WTC11 (cell line): ENCODE results near the gene NFATC2IP. TPM values are rescaled to one million over a fixed set of nuclear protein-coding genes. Genes with fewer than 3 reads are reported as not detected.

Experiments
- ATAC-seq: fragments of 200-7000 bp; cut with Tn5 transposase; 2 replicates; pipeline ENCODE4 v1.10.0; 2021; ENCODE audit warnings: mild to moderate bottlenecking, moderate library complexity
- CTCF ChIA-PET: fragments of 300-600 bp; sonication (Branson Sonifier 250); formaldehyde crosslinking; loops from one replicate; lab custom pipeline; 2021; ENCODE audit warnings: antibody characterized with exemption; lab: Charles Lee
- POLR2A ChIA-PET: fragments of 350-600 bp; sonication (Branson Sonifier 250); formaldehyde crosslinking; loops from one replicate; lab custom pipeline; 2021; ENCODE audit warnings: antibody characterized with exemption; lab: Charles Lee
- DNase-seq: peaks from one replicate; pipeline ENCODE4 v3.0.0; 2021; ENCODE audit warnings: low spot score
- H3K27ac Mint-ChIP-seq: 2 replicates; pipeline ENCODE4 v1.8.0; 2021; ENCODE audit warnings: mixed read lengths
- H3K27me3 Mint-ChIP-seq: 2 replicates; pipeline ENCODE4 v1.8.0; 2021; ENCODE audit warnings: low read depth, mild to moderate bottlenecking, moderate library complexity, mixed read lengths
- H3K36me3 Mint-ChIP-seq: 2 replicates; pipeline ENCODE4 v1.8.0; 2021; ENCODE audit warnings: mixed read lengths
- H3K4me1 Mint-ChIP-seq: 2 replicates; pipeline ENCODE4 v1.8.0; 2022; ENCODE audit warnings: mixed read lengths
- H3K4me3 Mint-ChIP-seq: 2 replicates; pipeline ENCODE4 v1.8.0; 2021; ENCODE audit warnings: mild to moderate bottlenecking, moderate library complexity, mixed read lengths
- H3K9me3 Mint-ChIP-seq: 2 replicates; pipeline ENCODE4 v1.8.0; 2021; ENCODE audit warnings: mixed read lengths
- CBFB ChIP-seq: sonication (generic); formaldehyde crosslinking; IDR thresholded peaks from 2 replicates; pipeline ENCODE4 v1.8.1; 2022; ENCODE audit warnings: mild to moderate bottlenecking, low read depth, missing genetic modification reagents
- CREM ChIP-seq: sonication (generic); formaldehyde crosslinking; IDR thresholded peaks from 2 replicates; pipeline ENCODE4 v1.8.1; 2022; ENCODE audit warnings: mild to moderate bottlenecking, missing genetic modification reagents, moderate library complexity
- EMX1 ChIP-seq: fragments of 250-450 bp; sonication (Bioruptor Pico); IDR thresholded peaks from 2 replicates; pipeline ENCODE4 v1.8.0; 2021; ENCODE audit warnings: mild to moderate bottlenecking
- GTF2I ChIP-seq: fragments of 250-450 bp; sonication (Bioruptor Pico); conservative IDR thresholded peaks from 2 replicates; pipeline ENCODE4 v1.4.0; 2021; ENCODE audit warnings: mild to moderate bottlenecking
- JAZF1 ChIP-seq: fragments of 250-450 bp; sonication (Bioruptor Pico); IDR thresholded peaks from 2 replicates; pipeline ENCODE4 v1.9.0; 2021; ENCODE audit warnings: moderate library complexity, mild to moderate bottlenecking, inconsistent platforms
- MXD4 ChIP-seq: fragments of 250-450 bp; sonication (Bioruptor Pico); IDR thresholded peaks from 2 replicates; pipeline ENCODE4 v1.8.0; 2021; ENCODE audit warnings: mild to moderate bottlenecking, moderate library complexity, borderline replicate concordance
- NFATC4 ChIP-seq: fragments of 250-450 bp; sonication (Bioruptor Pico); IDR thresholded peaks from 2 replicates; pipeline ENCODE4 v1.9.0; 2021; ENCODE audit warnings: mild to moderate bottlenecking
- PRRX2 ChIP-seq: fragments of 250-450 bp; sonication (Bioruptor Pico); IDR thresholded peaks from 2 replicates; pipeline ENCODE4 v1.8.0; 2021; ENCODE audit warnings: mild to moderate bottlenecking
- RELA ChIP-seq: sonication (generic); formaldehyde crosslinking; IDR thresholded peaks from 2 replicates; pipeline ENCODE4 v1.8.1; 2022; ENCODE audit warnings: missing genetic modification reagents, mild to moderate bottlenecking, borderline replicate concordance
- TEAD4 ChIP-seq: sonication (generic); formaldehyde crosslinking; IDR thresholded peaks from 2 replicates; pipeline ENCODE4 v1.8.0; 2022; ENCODE audit warnings: mild to moderate bottlenecking, missing genetic modification reagents
- ZNF423 ChIP-seq: fragments of 250-450 bp; sonication (Bioruptor Pico); IDR thresholded peaks from 2 replicates; pipeline ENCODE4 v2.1.2; 2022; ENCODE audit warnings: mild to moderate bottlenecking, moderate library complexity
- total RNA-seq: library from RNA; stranded (reverse); gene quantifications from 3 replicates; pipeline ENCODE4 v1.2.3, GENCODE V29; 2021
- TF ChIP-seq, protein P1 (sequence below): sonication (generic); formaldehyde crosslinking; IDR thresholded peaks from 2 replicates; pipeline ENCODE4 v1.8.1; 2022; ENCODE audit warnings: low read depth, missing genetic modification reagents, borderline replicate concordance
- TF ChIP-seq, protein P2 (sequence below): sonication (generic); formaldehyde crosslinking; IDR thresholded peaks from 2 replicates; pipeline ENCODE4 v1.8.0; 2023; ENCODE audit warnings: missing genetic modification reagents, mild to moderate bottlenecking, borderline replicate concordance
- TF ChIP-seq, protein P3 (sequence below): fragments of 250-450 bp; sonication (Bioruptor Pico); IDR thresholded peaks from 2 replicates; pipeline ENCODE4 v1.9.0; 2021; ENCODE audit warnings: mild to moderate bottlenecking
- TF ChIP-seq, protein P4 (sequence below): sonication (generic); formaldehyde crosslinking; IDR thresholded peaks from 2 replicates; pipeline ENCODE4 v1.8.0; 2023; ENCODE audit warnings: mild to moderate bottlenecking, missing genetic modification reagents
- TF ChIP-seq, protein P5 (sequence below): sonication (generic); formaldehyde crosslinking; IDR thresholded peaks from 2 replicates; pipeline ENCODE4 v1.8.1; 2022; ENCODE audit warnings: missing genetic modification reagents, borderline replicate concordance
- TF ChIP-seq, protein P6 (sequence below): sonication (generic); formaldehyde crosslinking; IDR thresholded peaks from 2 replicates; pipeline ENCODE4 v1.8.0; 2022; ENCODE audit warnings: mild to moderate bottlenecking, missing genetic modification reagents

Gene NFATC2IP
- total RNA-seq, 1 experiment from 2014 or later = 66.6 TPM

DNA sequence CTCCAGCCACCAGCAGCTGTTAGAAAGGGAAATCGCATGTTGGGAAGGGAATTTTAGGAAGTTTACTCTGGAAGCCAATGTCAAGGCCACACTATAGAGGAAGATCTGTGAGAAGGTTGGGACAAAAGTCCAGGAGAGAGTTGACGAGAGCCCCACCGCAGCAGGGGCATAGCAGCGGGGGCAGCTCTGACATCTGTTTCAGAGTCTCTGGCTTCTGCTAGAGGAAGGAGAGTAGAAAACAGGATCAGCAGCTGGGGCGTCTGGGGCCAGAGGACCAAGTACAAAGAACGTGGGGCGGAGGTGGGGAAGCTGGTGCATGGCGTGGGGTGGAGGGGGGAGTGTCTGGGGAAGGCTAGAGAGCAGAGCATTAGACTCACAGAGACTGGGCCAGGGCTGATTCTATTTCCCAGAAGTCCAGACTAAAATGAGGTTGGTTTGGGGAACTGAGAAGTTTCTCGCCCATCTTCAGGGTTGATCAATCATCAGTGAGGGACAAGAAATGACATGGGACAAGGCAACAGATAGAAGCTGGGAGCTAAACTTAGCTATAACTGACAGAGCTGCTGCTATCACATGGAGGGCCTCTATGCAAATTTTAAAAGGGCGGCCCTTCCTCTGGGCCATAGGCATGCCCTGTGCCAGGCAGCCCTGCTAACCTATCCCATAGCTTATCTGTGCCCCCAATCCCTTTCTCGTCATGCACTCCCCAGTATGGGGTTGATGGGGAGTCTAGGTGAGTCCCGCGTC, 26.9 kb upstream of the NFATC2IP start:
- no peak for DNase-seq

DNA sequence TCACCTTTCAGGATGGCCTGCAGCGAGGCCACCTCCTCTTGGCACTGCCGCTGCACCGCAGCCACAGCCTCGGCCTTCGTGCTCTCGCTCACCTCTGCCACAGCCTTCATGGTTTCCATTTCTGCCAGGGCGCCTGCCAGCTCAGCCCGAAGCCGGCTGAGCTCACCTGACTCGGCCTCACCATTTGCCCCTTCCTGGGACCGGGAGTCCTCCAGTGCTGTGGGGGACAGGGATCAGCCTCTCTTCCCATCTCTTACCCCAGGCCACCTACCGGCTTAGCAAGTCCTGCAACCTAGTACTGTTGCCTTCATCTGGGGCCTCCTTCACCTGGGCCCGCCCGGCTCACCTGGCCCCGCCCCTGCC, 26.4 kb upstream of the NFATC2IP start:
- Mint-ChIP-seq H3K36me3 (0 out of 2 replicates have a peak, but pooled peaks cover 5% of the 10 kb centered on the region), H3K27me3 (peaks cover 3% of the 10 kb centered on the region; the same call in 1 of the 2 replicates), H3K27ac (peak overlapping the region; percentile 98), H3K4me1 (peaks cover 14% of the 10 kb centered on the region), H3K9me3 (no peaks in the 10 kb centered on the region), H3K4me3 (peak overlapping the region; percentile 97)
- ChIA-PET CTCF (interaction anchor here (0.9 to 3.3 kb wide), 8 partner anchors 10 to 78 kb away, joined by 3 to 16 read pairs (median 6); partner anchors contain the start of genes NFATC2IP and TUFM), POLR2A (interaction anchor here (0.7 to 1.9 kb wide), 3 partner anchors 26 to 61 kb away, joined by 3 to 8 read pairs (median 4); partner anchors contain the start of gene SH2B1)
- DNase-seq = no peak
- no peak for ATAC-seq
- TF ChIP-seq MXD4 (CRISPR knock-in tag) = no peak
- no peak; the same call in 1 of the 2 replicates for TF ChIP-seq GTF2I (CRISPR knock-in tag)
- no peak for TF ChIP-seq ZNF423 (CRISPR knock-in tag)
- 0 out of 2 replicates have a peak, but pooled peaks have one; percentile 29 for TF ChIP-seq NFATC4
- no peak for TF ChIP-seq CBFB (CRISPR knock-in tag)
- no peak for TF ChIP-seq JAZF1 (CRISPR knock-in tag)
- TF ChIP-seq, protein P1, sequence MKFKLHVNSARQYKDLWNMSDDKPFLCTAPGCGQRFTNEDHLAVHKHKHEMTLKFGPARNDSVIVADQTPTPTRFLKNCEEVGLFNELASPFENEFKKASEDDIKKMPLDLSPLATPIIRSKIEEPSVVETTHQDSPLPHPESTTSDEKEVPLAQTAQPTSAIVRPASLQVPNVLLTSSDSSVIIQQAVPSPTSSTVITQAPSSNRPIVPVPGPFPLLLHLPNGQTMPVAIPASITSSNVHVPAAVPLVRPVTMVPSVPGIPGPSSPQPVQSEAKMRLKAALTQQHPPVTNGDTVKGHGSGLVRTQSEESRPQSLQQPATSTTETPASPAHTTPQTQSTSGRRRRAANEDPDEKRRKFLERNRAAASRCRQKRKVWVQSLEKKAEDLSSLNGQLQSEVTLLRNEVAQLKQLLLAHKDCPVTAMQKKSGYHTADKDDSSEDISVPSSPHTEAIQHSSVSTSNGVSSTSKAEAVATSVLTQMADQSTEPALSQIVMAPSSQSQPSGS (CRISPR knock-in tag) = no peak
- TF ChIP-seq, protein P2, sequence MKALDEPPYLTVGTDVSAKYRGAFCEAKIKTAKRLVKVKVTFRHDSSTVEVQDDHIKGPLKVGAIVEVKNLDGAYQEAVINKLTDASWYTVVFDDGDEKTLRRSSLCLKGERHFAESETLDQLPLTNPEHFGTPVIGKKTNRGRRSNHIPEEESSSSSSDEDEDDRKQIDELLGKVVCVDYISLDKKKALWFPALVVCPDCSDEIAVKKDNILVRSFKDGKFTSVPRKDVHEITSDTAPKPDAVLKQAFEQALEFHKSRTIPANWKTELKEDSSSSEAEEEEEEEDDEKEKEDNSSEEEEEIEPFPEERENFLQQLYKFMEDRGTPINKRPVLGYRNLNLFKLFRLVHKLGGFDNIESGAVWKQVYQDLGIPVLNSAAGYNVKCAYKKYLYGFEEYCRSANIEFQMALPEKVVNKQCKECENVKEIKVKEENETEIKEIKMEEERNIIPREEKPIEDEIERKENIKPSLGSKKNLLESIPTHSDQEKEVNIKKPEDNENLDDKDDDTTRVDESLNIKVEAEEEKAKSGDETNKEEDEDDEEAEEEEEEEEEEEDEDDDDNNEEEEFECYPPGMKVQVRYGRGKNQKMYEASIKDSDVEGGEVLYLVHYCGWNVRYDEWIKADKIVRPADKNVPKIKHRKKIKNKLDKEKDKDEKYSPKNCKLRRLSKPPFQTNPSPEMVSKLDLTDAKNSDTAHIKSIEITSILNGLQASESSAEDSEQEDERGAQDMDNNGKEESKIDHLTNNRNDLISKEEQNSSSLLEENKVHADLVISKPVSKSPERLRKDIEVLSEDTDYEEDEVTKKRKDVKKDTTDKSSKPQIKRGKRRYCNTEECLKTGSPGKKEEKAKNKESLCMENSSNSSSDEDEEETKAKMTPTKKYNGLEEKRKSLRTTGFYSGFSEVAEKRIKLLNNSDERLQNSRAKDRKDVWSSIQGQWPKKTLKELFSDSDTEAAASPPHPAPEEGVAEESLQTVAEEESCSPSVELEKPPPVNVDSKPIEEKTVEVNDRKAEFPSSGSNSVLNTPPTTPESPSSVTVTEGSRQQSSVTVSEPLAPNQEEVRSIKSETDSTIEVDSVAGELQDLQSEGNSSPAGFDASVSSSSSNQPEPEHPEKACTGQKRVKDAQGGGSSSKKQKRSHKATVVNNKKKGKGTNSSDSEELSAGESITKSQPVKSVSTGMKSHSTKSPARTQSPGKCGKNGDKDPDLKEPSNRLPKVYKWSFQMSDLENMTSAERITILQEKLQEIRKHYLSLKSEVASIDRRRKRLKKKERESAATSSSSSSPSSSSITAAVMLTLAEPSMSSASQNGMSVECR = no peak
- TF ChIP-seq CREM (CRISPR knock-in tag) = no peak
- no peak for TF ChIP-seq TEAD4 (CRISPR knock-in tag)
- TF ChIP-seq RELA (CRISPR knock-in tag) = no peak
- TF ChIP-seq, protein P3, sequence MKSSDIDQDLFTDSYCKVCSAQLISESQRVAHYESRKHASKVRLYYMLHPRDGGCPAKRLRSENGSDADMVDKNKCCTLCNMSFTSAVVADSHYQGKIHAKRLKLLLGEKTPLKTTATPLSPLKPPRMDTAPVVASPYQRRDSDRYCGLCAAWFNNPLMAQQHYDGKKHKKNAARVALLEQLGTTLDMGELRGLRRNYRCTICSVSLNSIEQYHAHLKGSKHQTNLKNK (CRISPR knock-in tag) = no peak
- no peak for TF ChIP-seq PRRX2 (CRISPR knock-in tag)
- TF ChIP-seq, protein P4, sequence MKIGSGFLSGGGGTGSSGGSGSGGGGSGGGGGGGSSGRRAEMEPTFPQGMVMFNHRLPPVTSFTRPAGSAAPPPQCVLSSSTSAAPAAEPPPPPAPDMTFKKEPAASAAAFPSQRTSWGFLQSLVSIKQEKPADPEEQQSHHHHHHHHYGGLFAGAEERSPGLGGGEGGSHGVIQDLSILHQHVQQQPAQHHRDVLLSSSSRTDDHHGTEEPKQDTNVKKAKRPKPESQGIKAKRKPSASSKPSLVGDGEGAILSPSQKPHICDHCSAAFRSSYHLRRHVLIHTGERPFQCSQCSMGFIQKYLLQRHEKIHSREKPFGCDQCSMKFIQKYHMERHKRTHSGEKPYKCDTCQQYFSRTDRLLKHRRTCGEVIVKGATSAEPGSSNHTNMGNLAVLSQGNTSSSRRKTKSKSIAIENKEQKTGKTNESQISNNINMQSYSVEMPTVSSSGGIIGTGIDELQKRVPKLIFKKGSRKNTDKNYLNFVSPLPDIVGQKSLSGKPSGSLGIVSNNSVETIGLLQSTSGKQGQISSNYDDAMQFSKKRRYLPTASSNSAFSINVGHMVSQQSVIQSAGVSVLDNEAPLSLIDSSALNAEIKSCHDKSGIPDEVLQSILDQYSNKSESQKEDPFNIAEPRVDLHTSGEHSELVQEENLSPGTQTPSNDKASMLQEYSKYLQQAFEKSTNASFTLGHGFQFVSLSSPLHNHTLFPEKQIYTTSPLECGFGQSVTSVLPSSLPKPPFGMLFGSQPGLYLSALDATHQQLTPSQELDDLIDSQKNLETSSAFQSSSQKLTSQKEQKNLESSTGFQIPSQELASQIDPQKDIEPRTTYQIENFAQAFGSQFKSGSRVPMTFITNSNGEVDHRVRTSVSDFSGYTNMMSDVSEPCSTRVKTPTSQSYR (CRISPR knock-in tag) = 0 out of 2 replicates have a peak, but pooled peaks have one; percentile 23

More for the DNA sequence above, 26.9 kb upstream of the NFATC2IP start:
- Mint-ChIP-seq H3K27me3 (peaks cover 3% of the 10 kb centered on the region; the same call in 1 of the 2 replicates), H3K4me1 (peaks cover 14% of the 10 kb centered on the region)
- ChIA-PET CTCF (interaction anchor here (0.6 to 3.3 kb wide), 12 partner anchors 10 to 191 kb away, joined by 3 to 16 read pairs (median 4); partner anchors contain the start of genes NFATC2IP and TUFM), POLR2A (interaction anchor here (0.7 to 1.9 kb wide), 3 partner anchors 25 to 61 kb away, joined by 3 to 8 read pairs (median 4); partner anchors contain the start of gene SH2B1)
- TF ChIP-seq, protein P5, sequence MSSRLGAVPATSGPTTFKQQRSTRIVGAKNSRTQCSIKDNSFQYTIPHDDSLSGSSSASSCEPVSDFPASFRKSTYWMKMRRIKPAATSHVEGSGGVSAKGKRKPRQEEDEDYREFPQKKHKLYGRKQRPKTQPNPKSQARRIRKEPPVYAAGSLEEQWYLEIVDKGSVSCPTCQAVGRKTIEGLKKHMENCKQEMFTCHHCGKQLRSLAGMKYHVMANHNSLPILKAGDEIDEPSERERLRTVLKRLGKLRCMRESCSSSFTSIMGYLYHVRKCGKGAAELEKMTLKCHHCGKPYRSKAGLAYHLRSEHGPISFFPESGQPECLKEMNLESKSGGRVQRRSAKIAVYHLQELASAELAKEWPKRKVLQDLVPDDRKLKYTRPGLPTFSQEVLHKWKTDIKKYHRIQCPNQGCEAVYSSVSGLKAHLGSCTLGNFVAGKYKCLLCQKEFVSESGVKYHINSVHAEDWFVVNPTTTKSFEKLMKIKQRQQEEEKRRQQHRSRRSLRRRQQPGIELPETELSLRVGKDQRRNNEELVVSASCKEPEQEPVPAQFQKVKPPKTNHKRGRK (CRISPR knock-in tag) = no peak
- TF ChIP-seq, protein P6, sequence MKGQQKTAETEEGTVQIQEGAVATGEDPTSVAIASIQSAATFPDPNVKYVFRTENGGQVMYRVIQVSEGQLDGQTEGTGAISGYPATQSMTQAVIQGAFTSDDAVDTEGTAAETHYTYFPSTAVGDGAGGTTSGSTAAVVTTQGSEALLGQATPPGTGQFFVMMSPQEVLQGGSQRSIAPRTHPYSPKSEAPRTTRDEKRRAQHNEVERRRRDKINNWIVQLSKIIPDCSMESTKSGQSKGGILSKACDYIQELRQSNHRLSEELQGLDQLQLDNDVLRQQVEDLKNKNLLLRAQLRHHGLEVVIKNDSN (CRISPR knock-in tag) = 0 out of 2 replicates have a peak, but pooled peaks have one; percentile 43
- no peak for TF ChIP-seq EMX1 (CRISPR knock-in tag)
- TF ChIP-seq, all 79 proteins: peak for 1
- peaks cover 11% of the 10 kb centered on the region for H3K36me3 Mint-ChIP-seq
- H3K27ac Mint-ChIP-seq = peak overlapping the region; percentile 98
- H3K4me3 Mint-ChIP-seq = peak overlapping the region; percentile 97
- ATAC-seq = peak; percentile 2
- H3K9me3 Mint-ChIP-seq = no peaks in the 10 kb centered on the region
